ENCODE results near the gene RHOC. TPM values are rescaled to one million over a fixed set of nuclear protein-coding genes. Genes with fewer than 3 reads are reported as not detected.

The RHOC gene
- total RNA-seq, 2 donors from 2014 or later = 190 to 330 TPM

GRCh38 chr1:112718691-112719418 is 11.9 kb upstream of the RHOC start:
- H3K27ac ChIP-seq = no peak overlapping the region
- no peak for DNase-seq (ENCODE audit: low spot score)
- no peaks in the 10 kb centered on the region for H3K27me3 ChIP-seq
- H3K4me3 ChIP-seq = peak overlapping the region in 1 of 2 donors; percentile 37
- no peaks in the 10 kb centered on the region for H3K9me3 ChIP-seq
- no peaks in the 10 kb centered on the region for H3K36me3 ChIP-seq
- peaks cover 0 to 35% of the 10 kb centered on the region in 2 donors for H3K4me1 ChIP-seq
- peak; percentile 86 to 89 for TF ChIP-seq CTCF (IDR thresholded peaks at IDR 0.05)

GRCh38 chr1:112717263-112717873 is 10.4 kb upstream of the RHOC start:
- Histone ChIP-seq H3K4me3 (no peak overlapping the region), H3K36me3 (no peaks in the 10 kb centered on the region), H3K4me1 (peaks cover 0 to 31% of the 10 kb centered on the region in 2 donors), H3K27me3 (no peaks in the 10 kb centered on the region), H3K9me3 (no peaks in the 10 kb centered on the region), H3K27ac (no peak overlapping the region)
- DNase-seq (ENCODE audit: low spot score) = no peak
- no peak for TF ChIP-seq CTCF (IDR thresholded peaks at IDR 0.05)

GRCh38 chr1:112716133-112716720 is 9.3 kb upstream of the RHOC start:
- Histone ChIP-seq H3K4me1 (peaks cover 0 to 28% of the 10 kb centered on the region in 2 donors), H3K9me3 (no peaks in the 10 kb centered on the region), H3K4me3 (peak overlapping the region; percentile 53 to 71), H3K27ac (peak overlapping the region; percentile 75 to 82), H3K27me3 (no peaks in the 10 kb centered on the region), H3K36me3 (no peaks in the 10 kb centered on the region)
- DNase-seq (ENCODE audit: low spot score) = peak; percentile 90
- peak; percentile 86 to 93 for TF ChIP-seq CTCF (IDR thresholded peaks at IDR 0.05)

- peak; percentile 96 for DNase-seq (ENCODE audit: low spot score)
- no peaks in the 10 kb centered on the region for H3K9me3 ChIP-seq
- TF ChIP-seq CTCF (IDR thresholded peaks at IDR 0.05) = no peak
- no peaks in the 10 kb centered on the region for H3K36me3 ChIP-seq
- peaks cover 0 to 28% of the 10 kb centered on the region in 2 donors for H3K4me1 ChIP-seq
- peak within 1 kb of the TSS; percentile 75 to 82 for H3K27ac ChIP-seq
- H3K4me3 ChIP-seq = peak within 1 kb of the TSS; percentile 53 to 71
- H3K27me3 ChIP-seq = no peaks in the 10 kb centered on the region
These were observed 8.5 kb upstream of the RHOC start, which contains the start of gene PPM1J for GRCh38 chr1:112715264-112716053. TSS of gene PPM1J (minus strand) at chr1:112715332. CDS start at chr1:112715301, 31 bp downstream.

Data from right atrium auricular region (tissue), 2 donors.